Measurements from ENCODE around the gene C1orf53.
"Not testable (repeated sequence)": the region's sequence is repeated elsewhere in the genome, so short reads cannot be mapped to it uniquely, and the experiment has no call there.

The C1orf53 gene

DNA sequence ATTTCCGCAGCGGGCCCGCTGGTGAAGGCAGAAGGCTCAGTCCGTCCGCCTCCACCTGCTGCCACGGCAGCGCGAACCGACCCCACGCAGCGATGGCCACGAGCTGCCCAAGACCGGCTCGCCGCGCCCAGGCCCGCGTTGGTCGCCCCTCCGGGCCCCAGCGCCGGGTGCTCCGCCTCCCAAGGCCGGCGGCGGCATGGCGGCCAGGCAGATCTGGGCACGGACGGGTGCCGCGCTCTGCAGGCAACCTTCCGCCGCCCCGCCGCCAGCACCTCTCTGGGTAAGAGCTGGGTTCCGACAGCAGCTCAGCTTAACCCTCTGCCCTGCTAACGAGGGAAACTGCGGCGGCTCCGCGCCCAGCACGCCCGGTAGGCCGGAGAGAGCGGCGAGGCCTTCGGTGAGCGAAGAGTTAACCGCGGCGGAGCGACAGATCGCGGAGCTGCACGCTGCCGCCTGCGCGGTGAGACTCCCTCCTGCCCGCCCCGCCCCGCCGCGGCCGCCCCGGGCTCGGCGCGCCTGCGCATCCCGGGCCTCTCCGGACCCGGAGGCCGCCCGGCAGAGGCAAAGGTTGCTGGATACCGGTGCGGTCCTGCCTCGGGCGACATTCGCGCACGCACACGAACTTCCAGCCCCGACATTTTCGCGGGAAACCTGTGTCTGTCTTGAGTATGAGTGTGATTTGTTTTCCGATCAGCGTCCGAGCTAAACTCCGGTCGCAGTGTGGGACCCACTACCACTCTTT lies at the start of gene C1orf53:
Gene C1orf53, plus strand, starts transcription at position 177 of the 742 bp plus-strand sequence. Its CDS starts 20 bp downstream, at position 197.
- peak; percentile 86 for DNase-seq

DNA sequence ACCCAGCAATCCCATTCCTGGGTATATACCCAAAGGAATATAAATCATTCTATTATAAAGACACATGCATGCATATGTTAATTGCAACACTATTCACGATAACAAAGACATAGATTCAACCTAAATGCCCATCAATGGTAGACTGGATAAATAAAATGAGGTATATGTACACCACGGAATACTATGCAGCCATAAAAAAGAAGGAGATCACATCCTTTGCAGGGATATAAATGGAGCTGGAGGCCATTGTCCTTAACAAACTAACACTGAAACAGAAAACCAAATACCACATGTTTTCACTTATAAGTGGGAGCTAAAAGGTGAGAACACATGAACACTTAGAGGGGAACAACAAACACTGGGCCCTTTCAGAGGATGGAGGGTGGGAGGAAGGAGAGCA lies 46.7 kb upstream of the C1orf53 start:
- not testable (repeated sequence) for DNase-seq

DNA sequence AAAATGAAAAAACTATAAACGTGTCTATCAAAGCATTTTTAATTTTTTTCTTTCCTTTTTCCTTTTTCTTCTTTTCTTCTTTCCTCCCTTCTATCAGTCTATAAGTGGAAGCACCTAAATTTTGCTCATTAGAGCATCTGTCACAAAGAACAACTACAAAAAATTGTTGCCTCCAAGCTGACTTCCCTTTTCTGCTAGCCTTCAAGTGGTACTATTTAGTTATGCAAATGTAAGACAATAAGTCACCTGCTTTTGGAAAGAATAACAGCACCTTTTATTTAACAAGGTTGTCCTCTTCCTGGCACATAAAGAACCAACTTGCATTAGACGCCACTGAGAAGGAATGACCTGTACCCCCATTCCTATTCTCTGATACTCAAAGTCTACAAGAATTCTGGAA lies 45.0 kb upstream of the C1orf53 start:
- no peak for DNase-seq

DNA sequence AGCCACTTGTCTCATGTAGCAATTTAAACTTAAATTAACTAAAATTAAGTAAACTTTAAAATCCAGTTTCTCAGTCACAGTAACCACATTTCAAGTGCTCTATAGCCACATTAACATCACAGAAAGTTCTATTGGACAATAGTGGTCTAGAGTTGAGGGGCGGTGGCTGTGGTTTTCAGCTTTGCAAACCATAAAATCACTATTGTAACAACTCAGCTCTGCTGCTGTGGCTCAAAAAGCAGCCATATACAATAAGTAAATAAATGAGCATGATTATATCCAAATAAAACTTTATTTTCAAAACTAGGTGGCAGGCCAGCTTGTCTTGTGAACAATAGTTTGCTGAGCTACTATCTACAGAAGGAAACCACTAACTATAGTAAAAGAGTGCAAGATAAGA lies 43.4 kb upstream of the C1orf53 start:
- DNase-seq, result no peak

DNA sequence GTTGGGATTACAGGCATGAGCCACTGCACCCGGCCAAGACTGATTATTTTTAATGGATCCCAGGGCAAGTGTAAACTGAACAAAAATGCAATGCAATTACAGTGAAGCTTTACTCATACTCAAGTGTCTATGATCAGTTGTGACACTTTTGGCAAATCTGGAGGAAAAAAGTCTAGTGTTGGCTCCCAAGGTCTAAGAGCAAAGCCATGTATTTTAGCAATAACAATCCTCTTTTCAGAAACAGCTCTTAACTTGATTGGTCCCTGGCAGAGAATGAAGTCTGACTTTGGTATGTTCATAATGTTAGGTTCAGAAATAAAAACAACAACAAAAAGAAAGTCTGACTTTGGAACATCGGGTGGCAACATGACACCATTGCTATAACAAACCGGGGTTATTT lies 40.2 kb upstream of the C1orf53 start:
- DNase-seq, result no peak

DNA sequence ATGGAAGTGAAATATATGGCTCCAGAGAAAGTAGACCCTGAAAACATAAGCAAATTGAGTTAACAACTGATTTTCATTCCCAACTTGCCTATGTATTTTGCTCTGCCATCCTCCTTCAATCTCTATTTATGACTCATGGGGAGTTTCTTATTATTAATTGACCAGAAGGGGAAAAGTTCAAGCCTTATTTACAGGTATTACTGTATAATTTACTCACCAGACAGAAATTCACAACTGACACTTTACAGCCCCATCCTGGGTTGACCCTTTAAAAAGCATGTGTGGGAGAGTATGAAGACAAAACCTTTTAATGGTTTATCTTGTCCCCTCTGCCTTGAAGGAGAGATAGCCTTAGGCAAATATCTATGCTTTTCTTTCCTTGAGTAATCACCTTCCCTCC lies 39.8 kb upstream of the C1orf53 start:
- peak; percentile 16 for DNase-seq

DNA sequence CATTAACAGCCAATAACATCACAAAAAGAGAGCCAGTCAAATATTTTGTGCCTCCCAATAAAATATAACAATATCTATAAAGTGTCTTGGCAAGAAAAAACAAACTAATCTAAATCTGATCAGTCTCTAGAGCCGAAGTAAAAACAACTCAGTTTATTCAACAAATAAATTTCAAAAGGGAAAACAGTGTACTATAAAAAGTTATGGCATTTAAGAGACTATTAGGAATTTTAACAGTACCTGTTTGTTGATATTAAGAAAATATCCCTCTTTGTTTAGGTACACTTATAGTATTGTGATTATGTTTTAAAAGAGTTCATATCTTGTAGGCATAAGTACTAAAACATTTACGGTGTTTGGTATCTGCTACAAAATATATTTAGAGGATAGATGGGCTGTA lies 36.6 kb upstream of the C1orf53 start:
- DNase-seq, result no peak

DNA sequence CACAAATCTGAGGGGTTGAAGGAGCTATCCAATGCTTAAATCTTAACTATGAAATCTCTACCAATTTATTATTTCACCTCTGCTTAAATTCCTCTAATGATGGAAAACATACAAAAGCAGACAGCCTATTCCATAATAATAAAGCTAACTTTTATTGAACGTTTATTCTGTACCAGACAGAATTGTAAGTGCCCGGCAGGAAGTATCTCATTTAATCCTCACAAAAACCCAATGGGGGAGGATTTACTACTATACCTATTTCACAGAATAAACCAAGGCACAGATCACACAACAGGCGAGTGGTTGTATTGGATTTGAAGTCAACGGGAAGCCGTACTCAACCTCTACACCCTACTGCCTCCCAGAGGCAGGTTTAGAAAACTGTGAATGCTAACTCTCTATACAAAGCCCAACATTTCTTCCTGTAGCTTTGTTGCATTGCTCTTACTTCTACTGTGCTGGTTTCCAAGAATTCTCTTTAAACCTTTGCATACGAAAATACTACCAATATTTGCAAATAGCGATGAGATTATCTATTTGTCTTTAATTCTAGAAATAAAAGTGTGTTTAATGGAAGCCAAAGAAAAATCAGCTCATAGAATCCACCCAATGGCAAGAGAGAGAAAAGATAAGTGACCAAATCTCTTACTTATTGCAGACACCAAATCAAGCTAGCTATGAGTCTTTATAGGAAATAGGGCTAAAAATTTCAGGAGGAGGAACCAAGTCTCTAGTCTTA lies 33.5 kb upstream of the C1orf53 start:
- DNase-seq, result peak; percentile 64

DNA sequence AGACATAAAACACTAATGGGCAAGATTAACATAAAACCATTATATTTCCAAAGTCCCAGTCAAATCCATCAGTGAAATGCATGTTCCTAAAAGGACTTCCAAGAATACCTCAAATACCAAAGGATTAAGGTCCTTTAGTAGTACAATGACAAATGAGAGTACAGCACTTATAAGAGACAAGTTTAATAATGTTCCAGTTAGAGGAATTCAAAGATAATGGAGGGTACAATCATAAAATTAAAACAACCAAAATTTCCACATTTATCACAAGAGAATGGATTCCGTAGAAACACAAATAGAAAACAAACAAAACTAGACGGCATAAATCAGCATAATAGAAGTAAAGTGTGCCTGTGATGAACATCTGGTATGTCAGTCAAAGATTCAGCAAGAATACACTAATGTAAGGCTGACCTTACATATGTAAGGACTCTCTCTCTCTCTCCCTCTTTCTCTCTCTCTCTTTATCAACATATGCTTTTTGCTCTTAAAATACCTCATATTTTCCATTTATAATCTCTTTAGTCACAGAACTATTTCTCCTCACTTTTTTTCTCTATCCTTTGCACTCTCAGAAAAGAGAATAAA lies 32.8 kb upstream of the C1orf53 start:
- no peak for DNase-seq

DNA sequence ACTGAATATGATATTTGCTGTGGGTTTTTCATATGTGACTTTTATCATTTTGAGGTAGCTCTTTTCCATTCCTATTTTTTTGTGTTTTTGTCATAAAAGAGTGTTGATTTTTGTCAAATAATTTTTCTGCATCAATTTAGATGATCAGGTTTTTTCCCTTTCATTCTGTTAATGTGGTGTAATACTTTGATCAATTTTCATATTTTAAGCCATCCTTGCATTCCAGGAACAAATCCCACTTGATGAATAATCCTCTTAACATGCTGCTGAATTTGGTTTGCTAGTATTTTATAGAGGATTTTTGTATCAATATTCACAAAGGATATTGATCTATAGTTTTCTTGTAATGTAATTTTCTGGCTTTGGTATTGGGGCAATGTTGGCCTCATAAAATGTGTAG lies 25.5 kb upstream of the C1orf53 start:
- DNase-seq, result no peak

DNA sequence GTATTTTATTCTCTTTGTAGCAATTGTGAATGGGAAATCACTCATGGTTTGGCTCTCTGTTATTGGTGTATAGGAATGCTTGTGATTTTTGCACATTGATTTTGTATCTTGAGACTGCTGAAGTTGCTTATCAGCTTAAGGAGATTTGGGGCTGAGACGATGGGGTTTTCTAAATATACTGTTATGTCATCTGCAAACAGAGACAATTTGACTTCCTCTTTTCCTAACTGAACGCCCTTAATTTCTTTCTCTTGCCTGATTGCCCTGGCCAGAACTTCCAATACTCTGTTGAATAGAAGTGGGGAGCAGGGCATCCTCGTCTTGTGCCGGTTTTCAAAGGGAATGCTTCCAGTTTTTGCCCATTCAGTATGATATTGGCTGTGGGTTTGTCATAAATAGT lies 22.0 kb upstream of the C1orf53 start:
- not testable (repeated sequence) for DNase-seq

DNA sequence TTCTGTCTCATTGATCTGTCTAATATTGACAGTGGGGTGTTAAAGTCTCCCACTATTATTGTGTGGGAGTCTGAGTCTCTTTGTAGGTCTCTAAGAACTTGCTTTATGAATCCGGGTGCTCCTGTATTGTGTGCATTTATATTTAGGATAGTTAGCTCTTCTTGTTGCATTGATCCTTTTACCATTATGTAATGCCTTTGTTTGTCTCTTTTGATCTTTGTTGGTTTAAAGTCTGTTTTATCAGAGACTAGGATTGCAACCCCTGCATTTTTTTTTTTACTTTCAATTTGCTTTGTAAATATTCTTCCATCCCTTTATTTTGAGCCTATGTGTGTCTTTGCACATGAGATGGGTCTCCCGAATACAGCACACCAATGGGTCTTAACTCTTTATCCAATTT lies 20.2 kb upstream of the C1orf53 start:
- not testable (repeated sequence) for DNase-seq

DNA sequence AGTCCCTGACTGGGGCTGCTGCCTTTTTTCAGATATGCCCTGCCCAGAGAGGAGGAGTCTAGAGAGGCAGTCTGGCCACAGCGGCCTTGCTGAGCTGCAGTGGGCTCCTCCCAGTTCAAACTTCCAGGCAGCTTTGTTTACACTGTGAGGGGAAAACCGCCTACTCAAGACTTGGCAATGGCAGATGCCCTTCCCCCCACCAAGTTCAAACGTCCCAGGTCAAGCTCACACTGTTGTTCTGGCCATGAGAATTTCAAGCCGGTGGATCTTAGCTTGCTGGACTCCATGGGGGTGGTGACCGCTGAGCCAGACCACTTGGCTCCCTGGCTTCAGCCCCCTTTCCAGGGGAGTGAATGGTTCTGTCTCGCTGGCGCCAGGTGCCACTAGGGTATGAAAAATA lies 18.3 kb upstream of the C1orf53 start:
- no peak for DNase-seq

DNA sequence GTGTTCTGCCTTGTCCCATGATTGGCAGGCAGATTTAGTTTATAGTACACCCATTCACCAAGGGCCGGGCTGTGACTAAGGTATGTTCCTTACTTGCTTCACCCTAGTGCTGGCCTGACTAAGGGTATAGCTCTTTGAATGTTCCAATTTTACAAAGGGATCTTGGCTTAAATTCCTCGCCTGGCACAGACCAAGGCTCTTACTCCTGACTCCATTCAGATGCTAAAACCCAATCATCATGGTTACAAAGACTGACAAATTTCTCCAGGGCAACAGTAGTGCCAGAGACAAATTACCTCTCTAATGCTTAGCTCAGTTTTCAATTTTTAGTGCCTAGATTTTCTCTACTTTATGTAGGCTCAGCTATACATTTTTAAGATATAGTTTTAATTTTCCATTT lies 11.5 kb upstream of the C1orf53 start:
- DNase-seq, result no peak

DNA sequence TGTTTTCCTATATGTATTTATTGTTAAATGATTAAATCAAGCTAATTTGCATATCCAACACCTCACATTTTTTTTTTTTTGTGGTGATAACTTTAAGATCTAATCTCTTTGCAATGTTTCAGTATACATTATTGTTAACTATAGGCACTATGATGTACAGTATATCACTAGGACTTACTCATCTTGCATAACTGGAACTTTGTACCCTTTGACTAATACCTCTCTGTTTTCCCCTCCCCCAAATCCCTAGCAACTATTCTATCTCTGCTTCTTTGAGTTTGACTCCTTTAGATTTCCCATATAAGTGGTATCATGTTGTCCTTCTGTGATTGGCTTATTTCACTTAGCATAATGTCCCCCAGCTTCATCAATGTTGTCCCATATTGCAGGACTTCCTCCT lies 9.7 kb upstream of the C1orf53 start:
- no peak for DNase-seq

DNA sequence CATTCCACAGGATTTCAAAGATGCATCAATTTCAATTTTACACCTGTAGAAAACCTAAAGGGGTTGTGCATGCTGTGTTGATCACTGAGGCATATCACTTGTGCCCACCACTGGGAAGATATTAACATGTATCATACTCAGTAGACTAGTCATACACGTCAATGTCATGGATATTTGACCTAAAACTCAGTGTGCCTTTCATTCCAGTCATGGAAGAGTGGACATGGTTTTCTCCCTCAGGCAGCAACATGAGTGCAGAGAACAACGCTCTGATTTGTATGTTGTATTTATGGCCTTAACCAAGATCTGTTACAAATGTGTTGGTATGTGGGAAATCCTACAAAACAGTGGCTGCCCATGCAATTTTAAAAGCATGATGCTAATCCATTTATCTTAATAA lies 6.1 kb upstream of the C1orf53 start:
- DNase-seq, result no peak

DNA sequence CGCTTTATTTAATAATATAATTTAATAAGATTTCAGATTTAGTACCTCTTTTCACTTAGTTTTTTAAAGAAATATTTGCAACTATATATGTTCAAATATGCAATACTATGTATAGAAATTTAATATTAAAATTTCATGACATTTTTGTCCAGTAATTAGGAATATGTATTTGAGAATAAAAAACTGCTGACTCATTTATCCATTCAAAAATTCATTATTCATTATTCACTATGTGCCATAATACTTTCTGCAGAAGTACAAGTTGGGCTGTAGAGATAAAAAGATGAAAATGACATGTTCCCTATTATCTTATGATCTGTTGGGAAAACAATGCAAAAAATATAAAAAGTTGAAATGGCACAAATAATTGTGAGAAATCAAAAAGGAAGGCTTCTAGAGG lies 3.4 kb upstream of the C1orf53 start:
- DNase-seq, result no peak

DNA sequence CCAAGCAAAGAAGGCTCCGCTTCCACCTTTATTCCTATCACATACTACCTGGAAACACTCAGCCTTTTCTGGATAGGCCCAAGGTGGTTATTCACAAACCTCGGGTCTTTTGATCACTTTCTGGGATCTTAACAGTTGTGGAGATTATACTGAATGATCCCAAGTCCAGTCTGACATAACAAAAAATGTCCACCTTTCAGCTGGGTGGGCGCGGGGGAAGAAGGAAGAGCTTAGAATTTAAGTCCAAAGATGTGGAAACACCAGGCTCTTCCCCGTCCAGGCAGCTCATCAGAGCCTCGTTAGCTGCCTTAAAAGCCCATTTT lies 338 bp upstream of the C1orf53 start:
- DNase-seq, result no peak

DNA sequence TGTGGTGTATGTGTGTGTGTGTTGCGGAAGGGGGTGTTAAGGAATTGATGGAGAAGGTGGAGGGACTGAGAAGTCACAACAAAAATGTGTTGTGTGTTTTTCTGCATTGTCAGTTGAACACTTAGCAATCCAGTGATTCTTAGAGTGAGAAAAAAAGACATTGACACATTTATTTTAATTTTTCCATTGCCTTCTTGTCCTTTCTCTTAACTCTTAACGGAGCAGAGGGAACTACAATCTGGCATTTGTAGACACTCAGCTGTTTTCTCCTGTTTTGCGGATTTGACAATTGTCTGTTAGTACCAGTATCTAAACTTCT lies 725 bp downstream of the C1orf53 start:
- no peak for DNase-seq

DNA sequence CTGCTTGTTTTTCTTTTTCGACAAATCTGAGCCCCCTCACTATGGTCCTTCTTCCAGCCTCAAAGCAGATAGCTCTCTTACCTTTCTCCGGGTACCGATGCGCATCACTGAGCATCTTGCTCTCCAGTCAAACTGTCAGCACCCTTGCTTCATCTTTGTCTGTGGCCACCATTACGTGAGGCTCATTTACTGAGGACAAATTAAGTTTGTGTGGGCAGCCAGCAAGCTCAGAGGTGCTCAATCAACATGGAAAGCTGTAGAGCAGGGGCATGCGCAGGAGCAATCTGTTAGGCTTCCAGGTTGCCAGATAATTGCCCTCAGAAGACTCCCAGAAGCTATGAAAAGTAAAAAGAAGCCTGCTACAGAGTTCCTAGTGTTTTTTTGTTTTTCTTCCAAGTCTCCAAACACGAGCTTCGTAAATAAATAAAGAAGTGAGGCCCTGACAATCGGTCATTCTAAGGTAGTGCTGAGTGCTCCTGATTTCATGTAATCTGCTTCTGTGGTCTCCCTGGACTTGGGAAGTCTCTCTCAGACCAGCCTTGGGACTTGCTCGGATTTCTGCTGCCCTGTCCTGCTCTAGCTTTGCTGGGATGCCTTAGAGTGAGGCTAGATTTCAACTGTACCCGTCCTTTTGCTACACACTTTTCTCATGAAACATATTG lies 1.8 kb downstream of the C1orf53 start:
- no peak for DNase-seq

DNA sequence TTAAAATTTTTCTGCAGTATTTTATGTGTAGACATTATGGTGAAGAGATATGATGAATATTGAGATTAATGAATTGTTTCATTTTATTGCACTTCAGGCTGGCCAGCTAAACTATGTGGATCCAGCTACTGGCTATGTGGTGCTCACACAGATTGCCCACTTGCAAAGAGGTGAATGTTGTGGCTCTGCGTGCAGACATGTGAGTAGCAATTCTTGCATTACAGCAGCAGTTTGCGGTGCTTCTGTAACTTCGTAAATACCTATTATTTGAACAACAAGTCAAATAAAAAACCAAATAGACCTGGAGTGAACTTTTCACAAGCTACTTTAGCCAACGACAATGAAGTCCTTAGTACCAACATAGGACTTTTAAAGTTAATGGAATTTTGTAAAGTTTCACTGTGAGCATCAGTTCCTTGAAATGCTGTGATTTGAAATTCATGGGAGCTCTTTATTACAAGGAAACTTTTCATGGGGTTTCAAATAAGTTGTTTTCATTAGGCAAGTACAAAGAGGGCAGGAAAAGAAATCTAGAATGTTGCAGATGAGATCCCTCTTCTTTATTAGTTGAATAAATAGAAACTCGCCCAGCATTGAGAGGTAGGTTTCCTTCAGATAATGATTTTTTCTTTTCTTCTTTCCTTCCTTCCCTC lies 3.4 kb downstream of the C1orf53 start:
- no peak for DNase-seq

DNA sequence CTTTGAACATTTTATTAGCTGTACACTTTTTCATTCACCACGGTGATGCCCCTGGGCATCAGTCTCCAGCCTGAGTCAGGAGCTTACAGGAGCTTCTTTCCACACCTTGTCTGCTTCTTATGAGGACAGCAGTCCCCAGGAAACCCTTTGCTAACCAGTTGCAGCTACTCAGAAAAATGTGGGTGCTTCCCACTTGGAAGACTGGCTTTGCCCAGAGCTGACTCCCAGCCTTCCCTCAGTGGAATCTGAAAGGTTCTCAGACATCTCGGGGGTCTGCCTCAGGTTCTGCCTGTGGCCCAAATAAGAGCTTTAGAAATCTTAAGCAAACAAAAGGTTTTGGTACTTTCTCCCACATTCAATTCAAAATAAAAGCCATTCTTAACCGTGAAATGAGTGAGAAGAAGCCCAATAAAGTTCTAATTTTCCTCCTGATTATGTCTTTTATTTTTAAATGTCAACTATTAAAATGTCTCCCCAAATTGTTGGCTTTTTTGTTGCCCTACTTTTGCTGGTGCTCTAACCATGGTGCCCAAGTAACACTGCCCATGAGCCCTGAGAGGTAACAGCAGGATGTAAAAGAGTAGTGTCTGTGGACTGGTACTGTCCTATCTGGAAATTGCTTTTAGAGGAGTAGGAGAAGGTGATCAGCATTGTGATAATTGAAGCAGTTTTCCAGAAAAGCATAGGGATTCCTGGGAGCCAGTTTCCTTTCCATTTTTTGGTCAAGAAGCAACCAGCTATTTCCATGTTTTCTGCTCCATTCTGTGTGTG lies 5.6 kb downstream of the C1orf53 start:
- DNase-seq, result no peak

Data from EL (cell line).